Neural cell (in vitro differentiated cells): ENCODE measurements around the gene ACSL5. TPM values are rescaled to one million over a fixed set of nuclear protein-coding genes. Genes with fewer than 3 reads are reported as not detected.

ENCODE experiments used
- H2AFZ ChIP-seq: fragments of 200-600, 300-800 bp; sonication (generic), shearing (Covaris generic); 2 replicates; pipeline ENCODE4 v1.6.0; 2014; ENCODE audit warnings: low read depth, mild to moderate bottlenecking, antibody characterized with exemption, low read length, moderate library complexity
- H3F3A ChIP-seq: fragments of 200-600 bp; shearing (Covaris generic); 2 replicates; pipeline ENCODE4 v1.6.1; 2016; ENCODE audit warnings: mild to moderate bottlenecking, moderate library complexity, mixed read lengths, antibody characterized with exemption, low read length; ENCODE audit not compliant: insufficient read depth, poor library complexity, severe bottlenecking
- H3K27ac ChIP-seq: fragments of 200-600, 300-800 bp; sonication (generic), shearing (Covaris generic); 2 replicates; pipeline ENCODE4 v1.5.1; 2014; ENCODE audit warnings: mild to moderate bottlenecking, low read length, moderate library complexity
- H3K27me3 ChIP-seq: fragments of 300-800, 200-600 bp; sonication (generic), shearing (Covaris generic); 2 replicates; pipeline ENCODE4 v1.6.0; 2014; ENCODE audit warnings: mild to moderate bottlenecking, low read depth, low read length, moderate library complexity; ENCODE audit not compliant: insufficient read depth
- H3K36me3 ChIP-seq: fragments of 300-800, 200-600 bp; sonication (generic), shearing (Covaris generic); 2 replicates; pipeline ENCODE4 v1.5.1; 2014; ENCODE audit warnings: mild to moderate bottlenecking, antibody characterized with exemption, low read length, moderate library complexity; ENCODE audit not compliant: insufficient read depth
- H3K4me2 ChIP-seq: fragments of 300-800, 200-600 bp; sonication (generic), shearing (Covaris generic); 2 replicates; pipeline ENCODE4 v1.6.0; 2014; ENCODE audit warnings: mild to moderate bottlenecking, low read length
- H3K4me3 ChIP-seq: fragments of 300-800, 200-600 bp; sonication (generic), shearing (Covaris generic); 2 replicates; pipeline ENCODE4 v1.5.1; 2014; ENCODE audit warnings: mild to moderate bottlenecking, low read length, moderate library complexity
- H3K79me2 ChIP-seq: fragments of 200-600 bp; shearing (Covaris generic); replicated peaks from 2 replicates; pipeline ENCODE4 v1.6.0; 2014; ENCODE audit warnings: mild to moderate bottlenecking, low read length, moderate library complexity; ENCODE audit not compliant: insufficient read depth
- H3K9ac ChIP-seq: fragments of 300-800, 200-600 bp; sonication (generic), shearing (Covaris generic); 2 replicates; pipeline ENCODE4 v1.6.1; 2016; ENCODE audit warnings: mild to moderate bottlenecking, low read length, mixed read lengths
- H3K9me2 ChIP-seq: fragments of 200-600 bp; shearing (Covaris generic); 2 replicates; pipeline ENCODE4 v1.6.1; 2016; ENCODE audit warnings: mild to moderate bottlenecking, low read length, mixed read lengths; ENCODE audit not compliant: insufficient read depth
- H3K9me3 ChIP-seq: fragments of 200-600, 300-800 bp; sonication (generic), shearing (Covaris generic); 2 replicates; pipeline ENCODE4 v1.6.1; 2016; ENCODE audit warnings: mild to moderate bottlenecking, mixed run types, low read length, moderate library complexity, mixed read lengths
- H4K20me1 ChIP-seq: fragments of 200-600 bp; shearing (Covaris generic); 2 replicates; pipeline ENCODE4 v1.6.1; 2016; ENCODE audit warnings: mild to moderate bottlenecking, mixed run types; ENCODE audit not compliant: insufficient read depth
- EP300 ChIP-seq: fragments of 450-650 bp; conservative IDR thresholded peaks from 2 replicates; pipeline ENCODE4 v1.6.1; 2014; ENCODE audit warnings: antibody characterized with exemption, mild to moderate bottlenecking, moderate library complexity; ENCODE audit not compliant: poor library complexity, severe bottlenecking
- EZH2 ChIP-seq: fragments of 200-600, 300-800 bp; shearing (Covaris generic), sonication (generic); IDR thresholded peaks from 2 replicates; pipeline ENCODE4 v1.6.1; 2014; ENCODE audit warnings: antibody characterized with exemption, low read length, borderline replicate concordance, mild to moderate bottlenecking; ENCODE audit not compliant: insufficient read depth, poor library complexity, severe bottlenecking
- MXI1 ChIP-seq: fragments of 450-650 bp; conservative IDR thresholded peaks from 2 replicates; pipeline ENCODE4 v1.6.1; 2014; ENCODE audit warnings: antibody characterized with exemption, mild to moderate bottlenecking; ENCODE audit not compliant: poor library complexity, severe bottlenecking
- POLR2AphosphoS5 ChIP-seq: IDR thresholded peaks from 2 replicates; pipeline ENCODE4 v1.6.1; 2012
- RAD21 ChIP-seq: fragments of 450-650 bp; conservative IDR thresholded peaks from 2 replicates; pipeline ENCODE4 v1.6.1; 2014; ENCODE audit warnings: antibody characterized with exemption, mild to moderate bottlenecking, moderate library complexity
- REST ChIP-seq: IDR thresholded peaks from 2 replicates; pipeline ENCODE4 v1.6.1; 2012; ENCODE audit warnings: borderline replicate concordance
- SMC3 ChIP-seq: fragments of 450-650 bp; conservative IDR thresholded peaks from 2 replicates; pipeline ENCODE4 v1.6.1; 2014; ENCODE audit warnings: antibody characterized with exemption, mild to moderate bottlenecking, moderate library complexity; ENCODE audit not compliant: poor library complexity
- TAF1 ChIP-seq: IDR thresholded peaks from 2 replicates; pipeline ENCODE4 v1.6.1; 2012; ENCODE audit warnings: low read depth
- polyA plus RNA-seq: library from polyadenylated mRNA; depleted of rRNA; stranded (reverse); fragments of >200 nt; gene quantifications from 2 replicates; pipeline ENCODE4 v1.2.3, GENCODE V29; 2014
- TF ChIP-seq, protein P1 (sequence below): fragments of 450-650 bp; IDR thresholded peaks from 2 replicates; pipeline ENCODE4 v1.5.1; 2014; ENCODE audit warnings: antibody characterized with exemption, mild to moderate bottlenecking, moderate library complexity; ENCODE audit not compliant: poor library complexity, severe bottlenecking

The ACSL5 gene
- polyA plus RNA-seq, 1 donor from 2014 or later = not detected

GRCh38 chr10:112362833-112363232 is 11.1 kb upstream of the ACSL5 start:
- Histone ChIP-seq H3K4me3 (no peak overlapping the region), H3K4me2 (no peak overlapping the region), H3F3A (no peaks in the 10 kb centered on the region), H3K9ac (no peak overlapping the region), H2AFZ (no peak overlapping the region), H4K20me1 (no peaks in the 10 kb centered on the region), H3K27ac (no peak overlapping the region), H3K9me3 (no peaks in the 10 kb centered on the region), H3K36me3 (no peaks in the 10 kb centered on the region), H3K9me2 (no peaks in the 10 kb centered on the region), H3K79me2 (no peaks in the 10 kb centered on the region), H3K27me3 (no peaks in the 10 kb centered on the region)
- TF ChIP-seq REST = no peak
- TF ChIP-seq TAF1 = no peak
- no peak for TF ChIP-seq POLR2AphosphoS5
- no peak for TF ChIP-seq EZH2
- TF ChIP-seq, protein P1, sequence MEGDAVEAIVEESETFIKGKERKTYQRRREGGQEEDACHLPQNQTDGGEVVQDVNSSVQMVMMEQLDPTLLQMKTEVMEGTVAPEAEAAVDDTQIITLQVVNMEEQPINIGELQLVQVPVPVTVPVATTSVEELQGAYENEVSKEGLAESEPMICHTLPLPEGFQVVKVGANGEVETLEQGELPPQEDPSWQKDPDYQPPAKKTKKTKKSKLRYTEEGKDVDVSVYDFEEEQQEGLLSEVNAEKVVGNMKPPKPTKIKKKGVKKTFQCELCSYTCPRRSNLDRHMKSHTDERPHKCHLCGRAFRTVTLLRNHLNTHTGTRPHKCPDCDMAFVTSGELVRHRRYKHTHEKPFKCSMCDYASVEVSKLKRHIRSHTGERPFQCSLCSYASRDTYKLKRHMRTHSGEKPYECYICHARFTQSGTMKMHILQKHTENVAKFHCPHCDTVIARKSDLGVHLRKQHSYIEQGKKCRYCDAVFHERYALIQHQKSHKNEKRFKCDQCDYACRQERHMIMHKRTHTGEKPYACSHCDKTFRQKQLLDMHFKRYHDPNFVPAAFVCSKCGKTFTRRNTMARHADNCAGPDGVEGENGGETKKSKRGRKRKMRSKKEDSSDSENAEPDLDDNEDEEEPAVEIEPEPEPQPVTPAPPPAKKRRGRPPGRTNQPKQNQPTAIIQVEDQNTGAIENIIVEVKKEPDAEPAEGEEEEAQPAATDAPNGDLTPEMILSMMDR = no peak
- no peak for TF ChIP-seq EP300
- no peak for TF ChIP-seq RAD21
- TF ChIP-seq SMC3 = no peak
- TF ChIP-seq MXI1 = no peak

DNA sequence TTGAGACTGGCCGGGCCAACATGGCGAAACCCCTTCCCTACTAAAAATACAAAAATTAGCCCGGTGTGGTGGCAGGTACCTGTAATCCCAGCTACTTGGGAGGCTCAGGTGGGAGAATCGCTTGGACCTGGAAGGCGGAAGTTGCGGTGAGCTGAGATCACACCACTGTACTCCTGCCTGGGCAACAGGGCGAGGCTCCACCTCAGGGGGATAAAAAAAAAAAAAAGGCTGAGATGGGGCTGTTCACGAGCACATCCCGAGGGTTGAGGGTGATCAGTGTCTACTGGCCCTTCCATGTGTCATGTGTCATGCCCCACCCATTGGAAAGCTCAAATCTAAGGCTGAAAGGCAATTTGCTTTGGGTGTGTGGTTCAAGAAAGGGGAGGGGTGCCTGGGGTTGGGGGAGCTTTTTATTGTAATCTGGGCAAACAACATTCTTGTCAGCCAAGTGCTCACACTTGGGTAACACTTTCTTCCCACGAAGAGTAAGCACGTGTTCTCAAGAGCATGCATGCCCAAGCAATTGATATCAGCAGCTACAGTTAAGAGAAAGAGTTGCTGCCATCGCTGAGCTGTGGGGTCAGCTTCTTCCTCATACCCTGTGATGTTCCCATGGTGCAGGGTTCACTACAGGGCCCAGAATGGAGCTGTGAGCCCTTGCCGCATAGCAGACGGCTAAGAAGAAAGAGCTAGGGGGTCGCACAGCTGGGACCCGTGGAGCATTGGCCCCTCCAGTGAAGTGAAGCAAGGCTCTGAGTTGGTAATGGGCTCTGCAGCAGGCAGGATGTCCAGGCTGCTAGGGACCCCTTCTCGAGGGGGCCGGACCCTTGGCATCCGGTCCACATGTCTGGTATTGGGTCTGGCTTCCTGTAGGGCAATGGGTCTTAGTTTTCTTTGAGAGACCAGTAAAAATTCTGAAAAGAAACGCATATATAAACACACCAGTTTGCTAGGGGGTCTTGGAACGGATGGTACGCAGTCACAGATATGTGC is 9.9 kb upstream of the ACSL5 start:
- no peak overlapping the region for H3K4me2 ChIP-seq
- H3K79me2 ChIP-seq = no peaks in the 10 kb centered on the region
- no peaks in the 10 kb centered on the region for H3K36me3 ChIP-seq
- no peak overlapping the region for H2AFZ ChIP-seq
- H4K20me1 ChIP-seq = no peaks in the 10 kb centered on the region
- no peak overlapping the region for H3K4me3 ChIP-seq
- H3K9me3 ChIP-seq = no peaks in the 10 kb centered on the region
- no peak overlapping the region for H3K27ac ChIP-seq
- TF ChIP-seq REST (no peak), EZH2 (no peak), EP300 (no peak), POLR2AphosphoS5 (no peak), SMC3 (no peak), TAF1 (no peak), RAD21 (no peak), MXI1 (no peak)
- TF ChIP-seq, protein P1 = no peak
- no peaks in the 10 kb centered on the region for H3K27me3 ChIP-seq
- H3F3A ChIP-seq = no peaks in the 10 kb centered on the region
- H3K9ac ChIP-seq = no peak overlapping the region
- no peaks in the 10 kb centered on the region for H3K9me2 ChIP-seq
